Measurements from ENCODE around the gene LEF1.

GRCh38 chr4:108107101-108107500 is 61.6 kb downstream of the LEF1 start:
- TF ChIP-seq CTCF (IDR thresholded peaks at IDR 0.05) (no peak), EP300 (IDR thresholded peaks at IDR 0.05) (no peak)

All from esophagus muscularis mucosa (tissue), 3 donors.